DOHH2 (cell line): Measurements from ENCODE around the gene YPEL3.

Experiments
- EZH2phosphoT487 ChIP-seq: fragments of 200-600 bp; sonication (generic); IDR thresholded peaks from 2 replicates; pipeline ENCODE4 v1.6.1; 2017; ENCODE audit warnings: borderline replicate concordance, mild to moderate bottlenecking, antibody characterized with exemption, low read length, moderate library complexity, mixed read lengths
- TF ChIP-seq, protein P1 (sequence below): fragments of 200-600 bp; sonication (generic); IDR thresholded peaks from one replicate; pipeline ENCODE4 v1.5.1; 2014; ENCODE audit warnings: antibody characterized with exemption, mild to moderate bottlenecking, low read depth, low read length; ENCODE audit not compliant: poor library complexity, severe bottlenecking

- TF ChIP-seq, protein P1, sequence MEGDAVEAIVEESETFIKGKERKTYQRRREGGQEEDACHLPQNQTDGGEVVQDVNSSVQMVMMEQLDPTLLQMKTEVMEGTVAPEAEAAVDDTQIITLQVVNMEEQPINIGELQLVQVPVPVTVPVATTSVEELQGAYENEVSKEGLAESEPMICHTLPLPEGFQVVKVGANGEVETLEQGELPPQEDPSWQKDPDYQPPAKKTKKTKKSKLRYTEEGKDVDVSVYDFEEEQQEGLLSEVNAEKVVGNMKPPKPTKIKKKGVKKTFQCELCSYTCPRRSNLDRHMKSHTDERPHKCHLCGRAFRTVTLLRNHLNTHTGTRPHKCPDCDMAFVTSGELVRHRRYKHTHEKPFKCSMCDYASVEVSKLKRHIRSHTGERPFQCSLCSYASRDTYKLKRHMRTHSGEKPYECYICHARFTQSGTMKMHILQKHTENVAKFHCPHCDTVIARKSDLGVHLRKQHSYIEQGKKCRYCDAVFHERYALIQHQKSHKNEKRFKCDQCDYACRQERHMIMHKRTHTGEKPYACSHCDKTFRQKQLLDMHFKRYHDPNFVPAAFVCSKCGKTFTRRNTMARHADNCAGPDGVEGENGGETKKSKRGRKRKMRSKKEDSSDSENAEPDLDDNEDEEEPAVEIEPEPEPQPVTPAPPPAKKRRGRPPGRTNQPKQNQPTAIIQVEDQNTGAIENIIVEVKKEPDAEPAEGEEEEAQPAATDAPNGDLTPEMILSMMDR = no peak
- no peak for TF ChIP-seq EZH2phosphoT487
These were observed 30.7 kb downstream of the YPEL3 start, which contains the start of gene ALDOA for GRCh38 chr16:30065102-30065942.
